Activated naive CD8-positive, alpha-beta T cell treated with anti-CD3 and anti-CD28 coated beads, Interleukin-2, amount 50 U/mL, for 24 hours (primary cell): Measurements from ENCODE around the gene PHLDB2.

Source experiments
- ATAC-seq: fragments of 150-1000 bp; cut with Tn5 transposase; one replicate; pipeline ENCODE4 v1.10.0; 2021
- DNase-seq: peaks from one replicate; pipeline ENCODE4 v3.0.0; 2021
- H3K27ac Mint-ChIP-seq: one replicate; pipeline ENCODE4 v1.8.0; 2021; ENCODE audit warnings: mild to moderate bottlenecking, mixed read lengths
- H3K27me3 Mint-ChIP-seq: one replicate; pipeline ENCODE4 v1.8.0; 2021; ENCODE audit warnings: mixed read lengths
- H3K36me3 Mint-ChIP-seq: one replicate; pipeline ENCODE4 v1.8.0; 2021; ENCODE audit warnings: low read depth, mixed read lengths
- H3K4me1 Mint-ChIP-seq: one replicate; pipeline ENCODE4 v1.8.0; 2021; ENCODE audit warnings: mixed read lengths
- H3K4me3 Mint-ChIP-seq: one replicate; pipeline ENCODE4 v1.8.0; 2021; ENCODE audit warnings: mild to moderate bottlenecking, moderate library complexity, mixed read lengths
- H3K9me3 Mint-ChIP-seq: one replicate; pipeline ENCODE4 v1.8.0; 2021; ENCODE audit warnings: mixed read lengths

Gene PHLDB2

GRCh38 chr3:111939873-111940272, 80.8 kb downstream of the PHLDB2 start:
- H3K4me3 Mint-ChIP-seq: no peak overlapping the region
- ATAC-seq (no peak), DNase-seq (no peak)
- no peaks in the 10 kb centered on the region for H3K4me1 Mint-ChIP-seq
- peaks cover 6% of the 10 kb centered on the region for H3K36me3 Mint-ChIP-seq
- H3K27me3 Mint-ChIP-seq: no peaks in the 10 kb centered on the region
- no peak overlapping the region for H3K27ac Mint-ChIP-seq
- no peaks in the 10 kb centered on the region for H3K9me3 Mint-ChIP-seq

- DNase-seq (no peak), ATAC-seq (no peak)
- Mint-ChIP-seq H3K27ac (no peak overlapping the region), H3K4me1 (no peaks in the 10 kb centered on the region), H3K27me3 (peaks cover 2% of the 10 kb centered on the region), H3K9me3 (no peaks in the 10 kb centered on the region), H3K36me3 (peaks cover 6% of the 10 kb centered on the region), H3K4me3 (no peak overlapping the region)
Observed at GRCh38 chr3:111943533-111943932, 84.5 kb downstream of the PHLDB2 start.

GRCh38 chr3:111944372-111944771, 85.3 kb downstream of the PHLDB2 start:
- H3K27ac Mint-ChIP-seq: no peak overlapping the region
- peaks cover 2% of the 10 kb centered on the region for H3K27me3 Mint-ChIP-seq
- DNase-seq (no peak), ATAC-seq (no peak)
- H3K36me3 Mint-ChIP-seq: peaks cover 3% of the 10 kb centered on the region
- H3K9me3 Mint-ChIP-seq: no peaks in the 10 kb centered on the region
- no peak overlapping the region for H3K4me3 Mint-ChIP-seq
- no peaks in the 10 kb centered on the region for H3K4me1 Mint-ChIP-seq

GRCh38 chr3:111947231-111947630, 88.2 kb downstream of the PHLDB2 start:
- Mint-ChIP-seq H3K27ac (no peak overlapping the region), H3K27me3 (peaks cover 2% of the 10 kb centered on the region), H3K9me3 (no peaks in the 10 kb centered on the region), H3K4me3 (no peak overlapping the region), H3K4me1 (no peaks in the 10 kb centered on the region), H3K36me3 (no peaks in the 10 kb centered on the region)
- ATAC-seq (no peak), DNase-seq (no peak)

- H3K27me3 Mint-ChIP-seq: peaks cover 2% of the 10 kb centered on the region
- no peak for DNase-seq
- no peaks in the 10 kb centered on the region for H3K36me3 Mint-ChIP-seq
- no peak overlapping the region for H3K27ac Mint-ChIP-seq
- no peak for ATAC-seq
- no peaks in the 10 kb centered on the region for H3K9me3 Mint-ChIP-seq
- no peak overlapping the region for H3K4me3 Mint-ChIP-seq
- no peaks in the 10 kb centered on the region for H3K4me1 Mint-ChIP-seq
Observed at GRCh38 chr3:111948786-111949185, 89.7 kb downstream of the PHLDB2 start.

- Mint-ChIP-seq H3K4me3 (no peak overlapping the region), H3K27ac (no peak overlapping the region), H3K9me3 (no peaks in the 10 kb centered on the region), H3K36me3 (no peaks in the 10 kb centered on the region), H3K27me3 (peaks cover 2% of the 10 kb centered on the region), H3K4me1 (no peaks in the 10 kb centered on the region)
- ATAC-seq: no peak
- no peak for DNase-seq
Observed at GRCh38 chr3:111949712-111950111, 90.6 kb downstream of the PHLDB2 start.

GRCh38 chr3:111951032-111951431, 92.0 kb downstream of the PHLDB2 start:
- Mint-ChIP-seq H3K36me3 (no peaks in the 10 kb centered on the region), H3K4me3 (no peak overlapping the region), H3K9me3 (no peaks in the 10 kb centered on the region), H3K27me3 (peaks cover 2% of the 10 kb centered on the region), H3K4me1 (no peaks in the 10 kb centered on the region), H3K27ac (no peak overlapping the region)
- ATAC-seq: no peak
- DNase-seq: no peak

GRCh38 chr3:111952086-111952485, 93.0 kb downstream of the PHLDB2 start:
- Mint-ChIP-seq H3K4me1 (no peaks in the 10 kb centered on the region), H3K27me3 (no peaks in the 10 kb centered on the region), H3K4me3 (no peak overlapping the region), H3K27ac (no peak overlapping the region), H3K36me3 (no peaks in the 10 kb centered on the region), H3K9me3 (no peaks in the 10 kb centered on the region)
- ATAC-seq (no peak), DNase-seq (no peak)

GRCh38 chr3:111952866-111953450, 93.9 kb downstream of the PHLDB2 start:
- no peak for DNase-seq
- H3K27me3 Mint-ChIP-seq: no peaks in the 10 kb centered on the region
- no peaks in the 10 kb centered on the region for H3K4me1 Mint-ChIP-seq
- H3K4me3 Mint-ChIP-seq: no peak overlapping the region
- H3K36me3 Mint-ChIP-seq: no peaks in the 10 kb centered on the region
- H3K27ac Mint-ChIP-seq: no peak overlapping the region
- ATAC-seq: no peak
- no peaks in the 10 kb centered on the region for H3K9me3 Mint-ChIP-seq

- Mint-ChIP-seq H3K36me3 (no peaks in the 10 kb centered on the region), H3K9me3 (no peaks in the 10 kb centered on the region), H3K27ac (no peak overlapping the region), H3K27me3 (no peaks in the 10 kb centered on the region), H3K4me1 (no peaks in the 10 kb centered on the region), H3K4me3 (no peak overlapping the region)
- no peak for DNase-seq
- no peak for ATAC-seq
Observed at GRCh38 chr3:111954228-111954990, 95.3 kb downstream of the PHLDB2 start.

- Mint-ChIP-seq H3K27me3 (no peaks in the 10 kb centered on the region), H3K9me3 (no peaks in the 10 kb centered on the region), H3K4me3 (no peak overlapping the region), H3K36me3 (no peaks in the 10 kb centered on the region), H3K27ac (no peak overlapping the region), H3K4me1 (no peaks in the 10 kb centered on the region)
- ATAC-seq: no peak
- DNase-seq: no peak
Observed at GRCh38 chr3:111955876-111956275, 96.8 kb downstream of the PHLDB2 start.

GRCh38 chr3:111956449-111956848, 97.4 kb downstream of the PHLDB2 start:
- Mint-ChIP-seq H3K4me1 (no peaks in the 10 kb centered on the region), H3K27ac (no peak overlapping the region), H3K27me3 (no peaks in the 10 kb centered on the region), H3K36me3 (no peaks in the 10 kb centered on the region), H3K9me3 (no peaks in the 10 kb centered on the region), H3K4me3 (no peak overlapping the region)
- DNase-seq (no peak), ATAC-seq (no peak)

GRCh38 chr3:111956995-111957734, 98.1 kb downstream of the PHLDB2 start:
- Mint-ChIP-seq H3K27me3 (no peaks in the 10 kb centered on the region), H3K9me3 (no peaks in the 10 kb centered on the region), H3K4me3 (no peak overlapping the region), H3K4me1 (no peaks in the 10 kb centered on the region), H3K27ac (no peak overlapping the region), H3K36me3 (no peaks in the 10 kb centered on the region)
- DNase-seq (no peak), ATAC-seq (no peak)

GRCh38 chr3:111961461-111962164, 102.5 kb downstream of the PHLDB2 start:
- no peaks in the 10 kb centered on the region for H3K27me3 Mint-ChIP-seq
- H3K4me3 Mint-ChIP-seq: no peak overlapping the region
- H3K9me3 Mint-ChIP-seq: no peaks in the 10 kb centered on the region
- H3K36me3 Mint-ChIP-seq: no peaks in the 10 kb centered on the region
- H3K4me1 Mint-ChIP-seq: peaks cover 12% of the 10 kb centered on the region
- no peak for DNase-seq
- no peak overlapping the region for H3K27ac Mint-ChIP-seq
- ATAC-seq: no peak
